Uterus (tissue), 4 donors: ENCODE results near the gene BCKDK. TPM values are rescaled to one million over a fixed set of nuclear protein-coding genes. Genes with fewer than 3 reads are reported as not detected.

Experiments
- DNase-seq, 2 donors: peaks; one replicate each; pipeline ENCODE4 v3.0.0-alpha.2; 2019 to 2020
- H3K27ac ChIP-seq, 2 donors: fragments of 200-600 bp; sonication (generic); 1 replicate in 1 of 2; 2 replicates in 1 of 2; pipeline ENCODE4 v1.5.1; 2016 to 2018
- H3K27me3 ChIP-seq, 2 donors: fragments of 200-600 bp; sonication (generic); one replicate each; pipeline ENCODE4 v1.5.1; 2018 to 2019; ENCODE audit warnings: control low read depth in 1 of 2
- H3K36me3 ChIP-seq, 2 donors: fragments of 200-600 bp; sonication (generic); one replicate each; pipeline ENCODE4 v1.5.1; 2019; ENCODE audit warnings: control low read depth in 1 of 2
- H3K4me1 ChIP-seq, 2 donors: fragments of 200-600 bp; sonication (generic); one replicate each; pipeline ENCODE4 v1.5.1; 2018 to 2019; ENCODE audit warnings: control low read depth in 1 of 2
- H3K4me3 ChIP-seq, 2 donors: fragments of 200-600 bp; sonication (generic); 1 replicate in 1 of 2; 2 replicates in 1 of 2; pipeline ENCODE4 v1.5.1; 2018 to 2019; ENCODE audit warnings: mild to moderate bottlenecking in 1 of 2
- H3K9me3 ChIP-seq, 2 donors: fragments of 200-600 bp; sonication (generic); one replicate each; pipeline ENCODE4 v1.5.1; 2019; ENCODE audit warnings: control low read depth in 1 of 2
- CTCF ChIP-seq, 4 experiments: fragments of 200-600 bp in 2 of 4; fragments of 450-650 bp in 2 of 4; sonication (generic) in 2 of 4; IDR thresholded peaks; one replicate each; pipeline ENCODE4 v1.5.1; 2016 to 2019; ENCODE audit warnings: antibody characterized with exemption in 4 of 4, mild to moderate bottlenecking in 2 of 4, moderate library complexity in 1 of 4
- POLR2A ChIP-seq, 2 donors: fragments of 450-650 bp; IDR thresholded peaks; one replicate each; pipeline ENCODE4 v1.6.1; 2016; ENCODE audit warnings: antibody characterized with exemption in 2 of 2, mild to moderate bottlenecking in 1 of 2, moderate library complexity in 1 of 2
- intact Hi-C: fragments of 100-400 bp; cut with DNase I; formaldehyde crosslinking; loops from one replicate; pipeline ENCODE4 v1.15.1; 2023; ENCODE audit warnings: low total_unique reads
- total RNA-seq, 4 donors: library from RNA; depleted of rRNA in 3 of 4; stranded (reverse); fragments of >200 nt in 3 of 4; gene quantifications; one replicate each; pipeline versions ENCODE4 v1.1.0 to v1.2.4, GENCODE V29; 2014 to 2023
- donor health status: DM: yes; HTN: yes; CAD: no.

The BCKDK gene
- total RNA-seq, 4 donors from 2014 or later = 15.3 to 32.1 (median 21.9) TPM

GRCh38 chr16:31083081-31083480 is 25.1 kb upstream of the BCKDK start:
- no peaks in the 10 kb centered on the region for H3K27me3 ChIP-seq
- TF ChIP-seq POLR2A (IDR thresholded peaks at IDR 0.05) (no peak), CTCF (IDR thresholded peaks at IDR 0.05) (no peak)
- no peak overlapping the region for H3K27ac ChIP-seq
- H3K4me1 ChIP-seq = no peaks in the 10 kb centered on the region
- intact Hi-C loops = no loop called here
- H3K4me3 ChIP-seq = no peak overlapping the region
- H3K9me3 ChIP-seq = no peaks in the 10 kb centered on the region
- no peak for DNase-seq
- H3K36me3 ChIP-seq = no peaks in the 10 kb centered on the region

GRCh38 chr16:31083556-31083955 is 24.6 kb upstream of the BCKDK start:
- intact Hi-C loops = no loop called here

GRCh38 chr16:31083981-31084380 is 24.2 kb upstream of the BCKDK start:
- Histone ChIP-seq H3K4me1 (no peaks in the 10 kb centered on the region), H3K4me3 (no peak overlapping the region), H3K9me3 (no peaks in the 10 kb centered on the region), H3K36me3 (no peaks in the 10 kb centered on the region), H3K27me3 (no peaks in the 10 kb centered on the region), H3K27ac (no peak overlapping the region)
- TF ChIP-seq CTCF (IDR thresholded peaks at IDR 0.05) (no peak), POLR2A (IDR thresholded peaks at IDR 0.05) (no peak)
- DNase-seq = no peak
- intact Hi-C loops = no loop called here

More at GRCh38 chr16:31083556-31083955, 24.6 kb upstream of the BCKDK start:
- no peaks in the 10 kb centered on the region for H3K9me3 ChIP-seq
- H3K27ac ChIP-seq = no peak overlapping the region
- no peak for DNase-seq
- H3K4me1 ChIP-seq = no peaks in the 10 kb centered on the region
- H3K4me3 ChIP-seq = no peak overlapping the region
- no peaks in the 10 kb centered on the region for H3K27me3 ChIP-seq
- no peaks in the 10 kb centered on the region for H3K36me3 ChIP-seq
- TF ChIP-seq POLR2A (IDR thresholded peaks at IDR 0.05) = no peak
- no peak for TF ChIP-seq CTCF (IDR thresholded peaks at IDR 0.05)

GRCh38 chr16:31084584-31085302 is 23.4 kb upstream of the BCKDK start:
- no peak for DNase-seq

More at GRCh38 chr16:31084584-31085302, 23.4 kb upstream of the BCKDK start:
- H3K27me3 ChIP-seq = no peaks in the 10 kb centered on the region
- no peaks in the 10 kb centered on the region for H3K4me1 ChIP-seq
- no peaks in the 10 kb centered on the region for H3K36me3 ChIP-seq
- H3K27ac ChIP-seq = no peak overlapping the region
- no peaks in the 10 kb centered on the region for H3K9me3 ChIP-seq
- intact Hi-C loops = no loop called here
- TF ChIP-seq CTCF (IDR thresholded peaks at IDR 0.05) (no peak), POLR2A (IDR thresholded peaks at IDR 0.05) (no peak)
- H3K4me3 ChIP-seq = no peak overlapping the region
